Measurements from ENCODE around the gene CRYBG3.
A peak's percentile ranks its signal among the peaks of the same experiment; 100 is the strongest.
"Not testable (repeated sequence)": the region's sequence is repeated elsewhere in the genome, so short reads cannot be mapped to it uniquely, and the experiment has no call there.

The CRYBG3 gene

DNA sequence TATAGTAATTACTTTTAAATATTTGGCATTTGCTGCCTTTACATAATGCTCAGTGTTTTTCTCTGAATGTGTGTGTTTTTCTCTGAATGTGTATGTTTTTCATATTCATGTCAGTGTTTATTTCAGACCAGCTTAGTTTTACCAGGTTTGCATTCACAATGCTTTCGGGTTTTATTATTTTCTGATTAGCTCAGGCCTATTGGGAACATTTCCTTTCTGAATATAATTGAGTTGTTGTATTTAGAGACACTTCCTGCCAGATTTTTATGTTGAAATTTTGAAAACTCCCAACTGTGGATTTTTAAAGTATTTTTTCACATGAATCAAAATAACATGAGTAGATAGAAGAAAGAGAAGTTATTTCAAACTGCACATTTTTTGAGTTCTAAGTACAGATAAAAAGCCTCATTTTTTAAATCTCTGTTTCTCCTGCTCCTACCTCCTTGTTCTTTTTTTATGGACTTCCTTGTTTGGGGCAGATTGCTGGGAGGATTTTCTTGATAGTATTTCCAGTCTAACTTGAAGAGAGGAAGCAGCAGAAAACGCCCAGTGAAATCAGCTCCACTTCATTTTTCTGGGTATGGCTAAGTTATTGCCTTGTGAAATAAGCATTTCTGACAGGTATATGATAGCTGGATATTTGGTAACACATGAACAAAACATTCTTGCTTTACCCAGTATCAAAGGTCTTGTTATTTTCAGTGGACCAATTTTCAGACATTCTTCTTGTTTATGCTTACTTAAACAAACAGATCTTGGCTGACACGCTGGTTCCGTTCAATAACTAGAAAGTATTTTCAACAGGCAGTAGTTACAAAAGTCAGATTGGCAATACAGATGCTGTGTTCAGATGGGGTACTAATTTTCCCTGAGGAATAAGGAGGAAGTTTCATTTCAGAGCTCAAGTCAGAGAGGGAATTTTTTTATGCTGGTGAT lies 79.8 kb downstream of the CRYBG3 start:
- DNase-seq, result no peak

DNA sequence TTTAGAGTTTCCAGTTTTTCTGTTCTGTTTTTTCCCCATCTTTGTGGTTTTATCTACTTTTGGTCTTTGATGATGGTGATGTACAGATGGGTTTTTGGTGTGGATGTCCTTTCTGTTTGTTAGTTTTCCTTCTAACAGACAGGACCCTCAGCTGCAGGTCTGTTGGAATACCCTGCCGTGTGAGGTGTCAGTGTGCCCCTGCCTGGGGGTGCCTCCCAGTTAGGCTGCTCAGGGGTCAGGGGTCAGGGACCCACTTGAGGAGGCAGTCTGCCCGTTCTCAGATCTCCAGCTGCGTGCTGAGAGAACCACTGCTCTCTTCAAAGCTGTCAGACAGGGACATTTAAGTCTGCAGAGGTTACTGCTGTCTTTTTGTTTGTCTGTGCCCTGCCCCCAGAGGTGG lies 88.0 kb downstream of the CRYBG3 start:
- not testable (repeated sequence) for DNase-seq

DNA sequence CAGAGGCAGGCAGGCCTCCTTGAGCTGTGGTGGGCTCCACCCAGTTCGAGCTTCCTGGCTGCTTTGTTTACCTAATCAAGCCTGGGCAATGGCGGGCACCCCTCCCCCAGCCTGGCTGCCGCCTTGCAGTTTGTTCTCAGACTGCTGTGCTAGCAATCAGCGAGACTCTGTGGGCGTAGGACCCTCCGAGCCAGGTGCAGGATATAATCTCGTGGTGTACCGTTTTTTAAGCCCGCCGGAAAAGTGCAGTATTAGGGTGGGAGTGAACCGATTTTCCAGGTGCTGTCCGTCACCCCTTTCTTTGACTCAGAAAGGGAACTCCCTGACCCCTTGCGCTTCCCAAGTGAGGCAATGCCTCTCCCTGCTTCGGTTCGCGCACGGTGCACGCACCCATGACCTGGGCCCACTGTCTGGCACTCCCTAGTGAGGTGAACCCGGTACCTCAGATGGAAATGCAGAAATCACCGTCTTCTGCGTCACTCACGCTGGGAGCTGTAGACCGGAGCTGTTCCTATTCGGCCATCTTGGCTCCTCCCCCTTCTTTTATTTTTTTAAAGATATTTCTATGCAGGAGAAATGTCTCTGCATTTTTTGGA lies 88.5 kb downstream of the CRYBG3 start:
- peak; percentile 1 for DNase-seq

DNA sequence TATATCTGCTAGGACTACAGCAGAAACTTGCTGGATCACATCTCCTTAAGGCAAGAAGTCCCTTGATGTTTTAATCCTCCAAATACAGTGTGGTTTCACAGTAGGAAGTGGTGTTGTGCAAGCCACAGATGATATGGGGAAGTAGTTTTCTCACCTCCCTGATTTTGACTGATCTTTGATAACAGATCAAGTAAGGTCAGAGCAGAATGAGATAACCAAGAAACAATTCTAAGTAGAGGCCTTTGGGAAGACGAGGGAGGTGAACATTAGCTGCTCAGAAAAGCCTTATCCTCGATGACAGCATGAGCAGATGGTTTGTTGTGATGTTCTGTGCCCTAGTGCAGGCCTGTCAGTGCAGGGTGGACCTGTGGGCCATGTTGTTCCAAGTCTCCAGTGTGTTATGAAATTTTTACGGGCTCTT lies 89.1 kb downstream of the CRYBG3 start:
- DNase-seq, result no peak

DNA sequence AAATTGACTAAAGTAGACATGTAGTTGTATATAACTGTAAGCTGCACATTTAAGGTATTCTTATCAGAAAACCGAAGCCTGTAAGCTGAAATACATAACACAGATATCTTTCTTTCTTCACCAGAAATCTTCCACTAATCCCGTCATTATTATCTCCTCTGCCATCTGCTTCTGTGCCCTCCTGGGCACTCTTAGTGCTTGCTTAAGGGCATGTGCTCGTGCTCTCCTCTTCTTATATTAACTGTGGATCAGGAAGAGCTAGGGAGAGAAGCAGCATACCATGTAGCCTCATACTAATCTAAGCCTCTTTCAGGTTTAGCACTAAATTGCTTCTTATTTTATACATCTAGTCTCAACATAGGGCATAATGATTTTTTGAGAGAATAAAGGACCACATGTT lies 89.6 kb downstream of the CRYBG3 start:
- DNase-seq, result no peak

DNA sequence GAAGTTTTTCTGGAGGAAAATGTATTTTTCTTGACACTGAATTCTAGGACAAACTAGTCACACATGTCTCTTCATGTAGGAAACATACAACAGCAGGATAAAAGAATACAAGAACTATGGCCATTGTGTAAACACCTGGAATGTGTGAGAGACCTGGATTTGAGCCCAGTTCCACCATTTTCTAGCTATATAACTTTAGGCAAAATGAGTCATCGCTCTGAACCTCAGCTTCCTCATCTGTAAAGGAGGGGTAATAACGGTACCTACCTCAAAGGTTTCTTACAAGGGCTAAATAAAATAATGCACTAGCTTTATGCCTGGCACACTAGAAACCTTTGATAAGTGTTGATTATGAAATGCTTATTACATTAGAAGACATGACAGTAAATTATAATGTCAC lies 92.6 kb downstream of the CRYBG3 start:
- DNase-seq, result no peak

DNA sequence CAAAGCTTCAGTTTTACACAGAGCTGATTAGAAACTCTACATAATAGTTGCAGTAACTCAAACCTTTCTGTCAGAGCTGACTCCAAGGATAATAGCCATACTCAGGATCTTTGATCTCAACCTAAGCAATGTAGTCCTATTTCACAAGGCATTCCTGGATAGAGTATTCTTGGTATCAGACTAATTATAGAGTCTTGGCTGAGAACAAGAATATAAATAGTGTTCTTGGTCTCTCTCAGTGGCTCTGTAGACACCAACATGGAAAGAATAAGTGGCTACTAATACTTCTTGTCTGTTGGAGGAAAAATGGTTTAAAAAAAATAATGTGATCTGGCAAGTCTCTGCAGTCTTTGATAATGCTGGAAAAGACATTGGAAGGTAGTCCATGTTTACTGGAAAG lies 94.8 kb downstream of the CRYBG3 start:
- no peak for DNase-seq

DNA sequence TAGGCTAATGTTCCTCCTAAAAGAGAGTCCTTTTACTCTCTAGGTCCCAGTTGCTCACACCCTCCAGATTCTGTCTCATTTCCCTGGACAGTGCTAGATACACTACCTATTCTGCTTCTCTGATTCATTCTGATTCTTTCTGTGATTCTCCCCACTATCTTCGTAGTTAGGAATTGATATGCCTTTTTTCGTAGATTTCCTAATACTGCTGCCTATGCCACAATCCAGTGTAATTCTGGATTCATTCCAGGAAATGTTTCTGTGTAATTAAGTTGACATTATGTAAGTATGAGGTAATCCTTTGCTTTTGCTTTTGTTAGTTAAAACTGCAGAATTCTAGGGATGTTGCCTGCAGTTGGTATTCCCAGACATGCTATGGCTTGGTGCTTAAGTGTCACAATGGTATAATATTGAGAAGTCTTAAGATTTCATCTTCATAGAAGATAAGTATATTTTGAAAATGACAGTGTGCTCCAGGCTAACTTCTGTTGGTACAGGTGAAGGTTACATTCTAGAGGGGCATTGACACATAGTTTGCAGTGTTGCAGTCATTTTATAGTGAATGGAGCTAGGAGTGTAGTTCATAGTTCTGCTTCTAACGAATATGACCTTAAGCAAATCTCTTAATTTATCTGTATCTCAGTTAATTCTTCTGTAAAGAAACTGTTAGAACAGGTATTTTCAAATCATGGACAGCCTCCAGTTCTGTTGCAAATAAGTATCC lies 96.2 kb downstream of the CRYBG3 start:
- DNase-seq, result no peak

DNA sequence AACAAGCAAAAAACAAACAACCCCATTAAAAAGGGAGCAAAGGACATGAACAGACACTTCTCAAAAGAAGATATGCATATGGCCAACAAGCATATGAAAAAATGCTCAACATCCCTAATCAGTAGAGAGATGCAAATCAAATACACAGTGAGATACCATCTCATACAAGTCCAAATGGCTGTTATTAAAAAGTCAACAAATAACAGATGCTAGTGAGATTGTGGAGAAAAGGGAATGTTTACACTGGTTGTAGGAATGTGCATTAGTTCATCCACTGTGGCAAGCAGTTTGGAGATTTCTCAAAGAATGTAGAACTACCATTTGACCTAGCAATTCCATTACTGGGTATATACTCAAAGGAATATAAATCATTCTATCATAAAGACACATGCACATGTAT lies 105.9 kb downstream of the CRYBG3 start:
- DNase-seq, result no peak

DNA sequence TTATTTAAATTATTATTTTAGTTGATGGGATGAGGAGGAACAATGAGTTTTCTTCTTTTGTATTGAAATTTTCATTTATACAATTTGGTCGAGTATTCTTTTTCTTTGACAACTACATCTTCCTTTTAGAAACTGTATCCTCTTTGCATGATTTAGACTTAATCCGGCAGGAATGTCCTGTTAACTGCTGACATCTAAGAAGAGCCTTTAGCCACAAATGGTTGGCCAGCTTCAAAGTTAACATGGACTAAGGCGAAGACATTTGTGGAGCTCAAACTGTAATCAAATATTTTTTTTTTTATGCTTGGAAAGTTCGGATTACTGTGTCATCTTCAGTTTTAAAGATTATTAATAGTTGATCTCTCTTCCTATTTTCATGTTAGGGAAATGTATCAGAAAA lies 107.2 kb downstream of the CRYBG3 start:
- DNase-seq, result no peak

DNA sequence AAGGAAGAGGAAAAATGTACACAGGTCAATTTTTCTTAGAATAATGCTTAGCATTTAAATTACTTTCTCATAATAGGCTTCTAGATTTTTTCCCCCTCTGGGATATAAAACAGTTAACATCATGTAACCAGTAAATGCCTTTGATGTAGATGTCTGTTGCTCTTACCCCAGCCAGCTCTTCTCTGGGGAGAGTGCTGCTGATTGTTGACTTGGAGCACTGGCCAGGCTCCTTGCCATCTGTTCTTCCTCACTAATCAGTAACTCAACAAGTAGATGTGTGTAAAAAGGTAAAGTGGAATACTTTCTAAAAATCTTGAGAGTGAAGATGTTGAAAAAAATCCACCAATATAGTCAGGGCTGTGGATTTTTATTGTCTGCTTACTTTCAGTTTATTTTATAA lies 108.2 kb downstream of the CRYBG3 start:
- no peak for DNase-seq

DNA sequence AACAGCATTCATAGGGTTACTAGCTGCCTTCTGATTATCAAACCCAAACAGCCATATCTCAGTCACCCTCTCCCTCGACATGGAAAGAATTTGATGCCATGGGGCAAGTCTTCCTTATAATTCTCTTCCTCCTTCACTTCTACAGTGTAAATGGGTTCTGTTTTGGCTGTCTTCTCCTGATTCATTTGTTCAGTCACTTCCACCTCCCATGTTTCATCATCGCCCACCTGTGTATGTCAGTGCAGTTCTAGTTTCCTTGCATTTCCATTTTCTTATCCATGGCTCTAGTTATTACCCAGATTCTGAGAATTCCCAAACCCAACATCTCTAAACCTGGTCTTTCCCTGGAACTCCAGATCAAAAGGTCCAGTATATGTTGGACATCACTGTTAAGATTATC lies 109.4 kb downstream of the CRYBG3 start:
- no peak for DNase-seq

DNA sequence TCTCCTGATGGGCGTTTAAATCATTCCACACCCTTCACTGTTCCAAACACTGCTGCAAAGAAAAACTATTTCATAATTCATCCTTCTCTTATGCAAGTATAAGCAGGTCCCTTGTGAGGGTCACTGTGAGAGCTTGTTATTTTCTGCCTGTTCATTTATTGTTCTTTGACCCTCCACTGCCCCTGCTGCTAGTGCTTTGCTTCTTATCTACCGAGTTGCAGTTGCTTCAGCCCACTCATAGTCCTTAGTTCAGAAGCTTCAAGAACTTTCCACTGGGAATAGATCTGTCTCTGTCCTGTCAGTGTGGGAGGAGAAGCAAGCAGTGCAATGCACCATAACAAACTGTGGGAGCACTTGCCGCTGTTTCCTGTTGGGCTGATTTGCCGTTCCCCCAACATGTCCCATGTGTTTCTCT lies 110.6 kb downstream of the CRYBG3 start:
- no peak for DNase-seq

DNA sequence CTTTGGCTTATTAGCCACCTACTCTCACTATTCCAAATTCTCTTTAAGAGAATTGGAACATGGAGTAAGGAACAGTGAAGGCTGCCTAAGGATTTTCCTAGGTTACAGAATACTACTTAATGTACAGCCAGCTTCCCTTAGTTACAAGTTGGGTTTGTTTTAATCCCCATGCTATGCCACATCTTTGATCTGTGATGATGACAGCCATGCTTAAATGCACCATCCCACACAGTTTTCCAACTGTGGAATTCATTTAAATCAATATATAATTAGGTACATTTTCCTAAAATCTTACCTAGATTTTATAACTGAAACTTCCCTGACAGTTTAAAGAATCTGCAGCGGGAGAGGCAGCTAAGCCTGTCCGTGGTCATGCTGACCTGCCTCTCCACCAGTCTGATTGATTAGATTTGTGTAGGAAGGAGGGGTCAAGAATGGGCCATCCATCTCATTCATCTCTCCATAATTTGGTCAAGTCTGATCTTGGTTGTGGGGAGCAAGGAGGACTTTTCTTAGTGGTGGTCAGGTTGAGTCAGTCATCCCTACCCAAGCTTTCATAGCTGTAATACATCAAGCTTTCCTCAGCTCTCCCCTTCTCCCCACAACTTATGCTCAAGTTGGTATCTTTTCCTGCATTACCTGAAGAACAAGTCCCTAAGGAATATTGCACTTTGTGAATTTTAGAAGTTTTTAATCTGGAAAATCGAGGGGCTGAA lies 113.3 kb downstream of the CRYBG3 start:
- no peak for DNase-seq

DNA sequence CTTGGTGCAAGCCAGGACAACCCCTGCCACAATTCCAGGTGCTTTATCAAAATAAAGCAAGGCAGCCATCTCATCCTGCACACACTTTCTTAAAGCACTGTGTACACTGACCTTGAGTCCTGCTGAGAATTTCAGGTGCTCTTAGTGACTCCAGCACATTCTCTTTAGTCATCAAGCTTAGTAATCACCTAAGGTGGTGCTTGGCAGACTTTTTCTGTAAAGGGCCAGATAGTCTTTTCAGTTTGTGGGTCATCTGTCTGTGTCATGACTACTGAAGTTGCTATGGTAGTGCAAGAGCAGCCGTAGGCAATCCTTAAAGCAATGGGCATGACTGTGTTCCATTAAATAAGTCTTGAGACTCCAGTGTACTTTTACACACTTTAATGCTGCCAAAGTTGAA lies 114.0 kb downstream of the CRYBG3 start:
- DNase-seq, result no peak

DNA sequence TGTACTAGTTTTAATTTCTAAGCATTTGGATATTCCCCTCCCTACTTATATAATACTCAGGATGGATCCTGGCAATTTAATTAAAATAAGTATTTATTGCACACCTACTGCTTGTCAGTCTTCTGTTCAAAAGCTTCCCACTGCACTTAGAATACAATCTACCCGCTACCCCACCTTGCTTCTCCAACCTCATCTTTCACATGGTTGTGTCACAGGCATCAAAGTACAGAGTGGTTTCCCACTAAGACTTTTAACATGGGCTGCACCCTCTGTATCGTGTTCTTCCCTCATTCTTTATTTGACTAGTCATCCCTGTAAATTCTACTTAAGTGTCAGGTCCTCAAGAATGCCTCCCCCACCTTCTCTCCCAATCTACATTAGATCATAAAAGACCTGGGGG lies 115.4 kb downstream of the CRYBG3 start:
- DNase-seq, result no peak

DNA sequence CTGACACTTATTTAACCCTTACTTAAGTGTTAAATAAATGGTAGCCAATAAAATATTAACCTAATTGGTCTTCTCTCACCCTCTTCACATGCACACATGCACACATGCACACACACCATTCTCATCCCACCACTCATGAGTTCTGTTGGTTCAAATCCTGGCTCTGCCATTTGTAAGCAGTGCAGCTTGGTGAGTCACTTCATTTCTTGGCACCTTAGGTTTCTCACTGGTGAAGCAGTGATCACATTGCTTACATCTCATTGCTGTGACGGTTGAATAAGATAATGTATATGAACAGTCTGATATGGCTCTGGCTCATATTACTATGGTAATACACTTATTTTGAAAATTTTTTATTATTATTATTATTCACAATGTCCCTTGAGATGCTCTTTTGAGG lies 116.6 kb downstream of the CRYBG3 start:
- no peak for DNase-seq

DNA sequence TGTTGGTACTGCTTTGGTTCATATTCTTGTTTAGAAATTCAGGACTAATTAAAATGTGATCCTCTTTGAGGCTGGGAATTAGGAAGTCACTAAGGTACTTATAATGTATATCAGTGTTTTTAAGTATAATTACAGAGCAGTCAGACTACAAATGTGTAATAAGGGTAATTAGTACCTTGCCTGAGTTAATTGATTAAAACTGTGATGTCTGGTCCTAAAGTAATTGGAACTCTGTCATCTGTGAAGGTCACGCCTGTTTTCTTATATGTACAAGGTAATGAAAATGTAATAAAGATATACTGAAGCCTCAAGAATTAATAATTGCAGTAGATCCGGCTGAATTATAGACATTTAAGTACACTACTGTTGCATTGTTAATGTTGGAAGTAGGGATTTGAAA lies 117.6 kb downstream of the CRYBG3 start:
- no peak for DNase-seq

DNA sequence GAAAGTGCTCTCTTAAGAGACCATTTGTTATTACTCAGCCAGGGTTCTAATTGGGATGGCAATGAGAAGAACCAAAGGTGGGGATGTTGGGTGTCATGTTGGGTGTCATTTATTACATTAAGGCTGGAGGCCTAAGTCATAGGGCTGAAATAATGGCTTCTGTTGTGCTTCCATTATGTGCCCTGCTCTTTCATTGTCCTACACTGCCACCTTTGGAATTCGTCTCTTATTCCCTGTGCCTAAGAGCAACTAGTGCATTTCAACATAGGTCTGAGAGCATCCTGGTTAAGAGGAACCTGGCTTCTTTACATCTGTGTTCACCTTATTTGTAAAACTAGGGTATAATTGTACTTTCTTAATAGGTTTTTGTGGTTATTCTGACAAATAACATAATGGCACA lies 118.2 kb downstream of the CRYBG3 start:
- no peak for DNase-seq

DNA sequence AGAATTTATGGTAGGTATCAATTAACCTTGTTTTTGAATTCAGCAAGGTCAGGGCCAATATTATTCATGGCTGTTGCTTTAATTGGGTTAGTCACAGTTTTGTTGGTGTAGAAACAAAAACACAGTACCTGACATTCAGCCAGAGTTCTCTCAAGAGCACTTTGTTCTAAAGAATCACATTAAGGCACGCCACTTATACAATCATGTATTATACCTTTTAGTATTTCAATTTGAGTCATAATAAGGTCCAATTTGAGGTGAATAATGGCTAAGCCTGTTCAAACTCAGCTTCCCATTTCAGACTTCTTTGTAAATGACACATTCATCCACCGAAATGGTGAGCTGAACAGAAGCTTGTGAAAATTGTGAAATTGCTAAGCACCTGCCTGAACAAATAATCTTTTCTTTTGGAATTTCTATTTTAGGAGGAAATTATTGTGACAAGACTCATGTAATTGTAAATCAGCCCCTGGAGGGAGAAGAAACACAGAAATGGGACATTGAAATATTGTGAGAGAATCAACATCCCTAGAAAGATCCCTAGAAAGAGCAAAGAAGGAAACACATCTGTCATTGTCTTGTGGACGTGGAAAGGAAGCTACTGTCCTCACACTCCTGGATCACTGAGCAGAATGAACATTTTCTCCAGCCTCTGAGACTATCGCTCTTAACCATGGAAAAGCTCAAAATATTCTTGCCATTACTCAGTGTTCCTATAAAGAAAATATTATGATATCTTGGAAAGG lies 121.2 kb downstream of the CRYBG3 start:
- DNase-seq, result no peak

DNA sequence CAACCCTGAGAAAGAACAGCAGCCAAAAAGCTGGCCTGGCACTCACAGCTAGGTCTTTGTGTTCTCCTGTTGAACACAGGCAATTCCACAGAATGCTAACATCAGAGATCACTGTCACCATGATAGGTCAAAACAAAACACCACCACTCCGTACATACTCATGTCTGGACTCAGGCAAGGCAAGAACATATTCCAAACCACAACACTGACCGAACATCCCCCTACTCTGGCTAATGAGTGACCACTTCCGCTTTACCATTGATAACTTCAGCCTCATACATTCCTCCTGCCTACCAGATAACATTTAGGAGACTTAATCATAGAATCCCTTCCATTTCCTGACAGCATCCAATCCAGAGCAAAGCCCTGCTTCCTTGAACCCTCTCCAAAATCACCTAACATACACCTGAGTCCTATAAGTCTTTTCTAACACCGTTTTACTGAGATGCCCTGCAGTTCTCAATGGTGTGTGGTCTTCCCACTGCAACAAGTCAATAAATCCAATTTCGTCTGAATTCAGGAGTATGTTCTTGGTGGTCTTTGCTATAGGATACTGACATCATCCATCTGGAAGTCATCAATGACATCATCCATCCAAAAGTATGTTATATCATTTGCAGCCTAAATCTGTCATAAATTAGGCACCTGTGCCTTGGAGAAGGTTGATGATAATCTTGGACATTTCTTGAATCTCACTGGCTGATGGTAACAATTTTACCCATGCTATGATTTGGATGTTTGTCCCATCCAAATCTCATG lies 126.7 kb downstream of the CRYBG3 start:
- no peak for DNase-seq

DNA sequence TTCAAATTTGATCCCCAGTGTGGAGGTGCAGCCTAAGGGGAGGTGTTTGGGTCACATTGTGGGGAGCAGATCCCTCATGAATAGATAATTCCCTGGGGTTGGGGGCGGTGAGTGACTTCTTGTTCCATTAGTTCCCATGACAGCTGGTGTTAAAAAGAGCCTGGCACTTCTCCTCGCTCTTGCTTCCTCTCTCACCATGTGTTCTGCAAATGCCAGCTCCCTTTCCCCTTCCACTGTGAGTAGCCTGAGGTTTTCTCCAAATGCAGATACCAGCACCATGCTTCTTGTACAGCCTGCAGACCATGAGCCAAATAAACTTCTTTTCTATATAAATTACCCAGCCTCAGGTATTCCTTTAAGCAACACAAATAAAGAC lies 127.3 kb downstream of the CRYBG3 start:
- no peak for DNase-seq

Measured in stimulated activated CD4-positive, alpha-beta T cell treated with anti-CD3 and anti-CD28 coated beads, Interleukin-1b, Interleukin-23, amount 100 ng/mL, for 48 hours (primary cell).